Tibial nerve (tissue), 4 donors: ENCODE measurements around the gene BAIAP2. TPM values are rescaled to one million over a fixed set of nuclear protein-coding genes. Genes with fewer than 3 reads are reported as not detected.

Experiments used
- DNase-seq, 2 donors: peaks; one replicate each; pipeline ENCODE4 v3.0.0-alpha.2; 2019; ENCODE audit warnings: low spot score in 2 of 2
- H3K27ac ChIP-seq, 4 donors: fragments of 200-600 bp; sonication (generic) in 3 of 4; one replicate each; pipeline ENCODE4 v1.5.1; 2017 to 2019; ENCODE audit warnings: mild to moderate bottlenecking in 1 of 4
- H3K27me3 ChIP-seq, 2 donors: fragments of 200-600 bp; sonication (generic) in 1 of 2; one replicate each; pipeline versions ENCODE4 v1.5.1 to v1.6.0; 2017 to 2019
- H3K36me3 ChIP-seq, 3 donors: fragments of 200-600 bp; sonication (generic); one replicate each; pipeline ENCODE4 v1.5.1; 2018 to 2019
- H3K4me1 ChIP-seq, 4 donors: fragments of 200-600 bp; sonication (generic) in 3 of 4; one replicate each; pipeline ENCODE4 v1.5.1; 2017 to 2019
- H3K4me3 ChIP-seq, 4 donors: fragments of 200-600 bp; sonication (generic) in 3 of 4; one replicate each; pipeline ENCODE4 v1.5.1; 2017 to 2019; ENCODE audit warnings: mild to moderate bottlenecking in 1 of 4, moderate library complexity in 1 of 4
- H3K9me3 ChIP-seq, 4 donors: fragments of 200-600 bp; sonication (generic) in 3 of 4; one replicate each; pipeline ENCODE4 v1.5.1; 2017 to 2019
- EP300 ChIP-seq, 2 donors: sonication (generic); formaldehyde crosslinking; IDR thresholded peaks; one replicate each; pipeline ENCODE4 v1.6.1; 2017; ENCODE audit warnings: antibody characterized with exemption in 2 of 2, mild to moderate bottlenecking in 1 of 2
- POLR2A ChIP-seq, 2 donors: fragments of 450-650 bp; IDR thresholded peaks; one replicate each; pipeline ENCODE4 v1.6.1; 2017; ENCODE audit warnings: antibody characterized with exemption in 2 of 2, mild to moderate bottlenecking in 2 of 2, moderate library complexity in 2 of 2
- WGBS, 2 donors: methylation state at CpG; one replicate each; pipeline ENCODE4 v1.1.5; 2018; 5-methylcytosine and 5-hydroxymethylcytosine counted together
- total RNA-seq, 4 donors: library from RNA; depleted of rRNA; stranded (reverse); fragments of >200 nt; gene quantifications; one replicate each; pipeline ENCODE4 v1.1.0, GENCODE V29; 2016
- TF ChIP-seq, protein P1 (sequence below), 5 experiments: fragments of 200-600 bp in 3 of 5; fragments of 450-650 bp in 2 of 5; sonication (generic) in 3 of 5; IDR thresholded peaks; one replicate each; pipeline ENCODE4 v1.5.1; 2016 to 2019; ENCODE audit warnings: antibody characterized with exemption in 5 of 5, mild to moderate bottlenecking in 3 of 5, moderate library complexity in 2 of 5

The BAIAP2 gene
- total RNA-seq: 10 to 100 TPM; 49.5 to 81.2 (median 66.9) TPM

- Histone ChIP-seq H3K27ac (peak within 1 kb of the TSS; percentile 21 to 88 (median 69)), H3K27me3 (no peaks in the 10 kb centered on the region), H3K36me3 (peaks cover 0 to 21% (median 0%) of the 10 kb centered on the region in 3 donors), H3K9me3 (no peaks in the 10 kb centered on the region), H3K4me1 (peaks cover 0 to 70% (median 34%) of the 10 kb centered on the region in 4 donors), H3K4me3 (peak within 1 kb of the TSS; percentile 48 to 74 (median 60))
- TF ChIP-seq POLR2A (IDR thresholded peaks at IDR 0.05): peak; percentile 95
- TF ChIP-seq, protein P1, sequence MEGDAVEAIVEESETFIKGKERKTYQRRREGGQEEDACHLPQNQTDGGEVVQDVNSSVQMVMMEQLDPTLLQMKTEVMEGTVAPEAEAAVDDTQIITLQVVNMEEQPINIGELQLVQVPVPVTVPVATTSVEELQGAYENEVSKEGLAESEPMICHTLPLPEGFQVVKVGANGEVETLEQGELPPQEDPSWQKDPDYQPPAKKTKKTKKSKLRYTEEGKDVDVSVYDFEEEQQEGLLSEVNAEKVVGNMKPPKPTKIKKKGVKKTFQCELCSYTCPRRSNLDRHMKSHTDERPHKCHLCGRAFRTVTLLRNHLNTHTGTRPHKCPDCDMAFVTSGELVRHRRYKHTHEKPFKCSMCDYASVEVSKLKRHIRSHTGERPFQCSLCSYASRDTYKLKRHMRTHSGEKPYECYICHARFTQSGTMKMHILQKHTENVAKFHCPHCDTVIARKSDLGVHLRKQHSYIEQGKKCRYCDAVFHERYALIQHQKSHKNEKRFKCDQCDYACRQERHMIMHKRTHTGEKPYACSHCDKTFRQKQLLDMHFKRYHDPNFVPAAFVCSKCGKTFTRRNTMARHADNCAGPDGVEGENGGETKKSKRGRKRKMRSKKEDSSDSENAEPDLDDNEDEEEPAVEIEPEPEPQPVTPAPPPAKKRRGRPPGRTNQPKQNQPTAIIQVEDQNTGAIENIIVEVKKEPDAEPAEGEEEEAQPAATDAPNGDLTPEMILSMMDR (IDR thresholded peaks at IDR 0.05): peak in 2 of 5 experiments; percentile 32 to 36
- TF ChIP-seq EP300 (IDR thresholded peaks at IDR 0.05): peak; percentile 13 to 99
- 0 to 1% methylated on average over 4 to 38 of the region's 92 CpGs for WGBS, 2 donors
- peak; percentile 93 to 96 for DNase-seq
These were observed at the start of gene BAIAP2 for GRCh38 chr17:81034779-81035520. TSS of gene BAIAP2 (plus strand) at chr17:81035151. CDS start at chr17:81035255, 104 bp downstream.

- H3K4me1 ChIP-seq: peaks cover 0 to 22% (median 12%) of the 10 kb centered on the region in 4 donors
- H3K27ac ChIP-seq: no peak overlapping the region
- WGBS, 2 donors: 78 to 83% methylated on average over 7 of the region's 7 CpGs
These were observed 48.9 kb upstream of the BAIAP2 start for GRCh38 chr17:80986046-80986445.

GRCh38 chr17:80986816-80987475, 48.0 kb upstream of the BAIAP2 start:
- no peak for TF ChIP-seq POLR2A (IDR thresholded peaks at IDR 0.05)
- TF ChIP-seq, protein P1 (IDR thresholded peaks at IDR 0.05): no peak
- TF ChIP-seq EP300 (IDR thresholded peaks at IDR 0.05): no peak
- H3K27ac ChIP-seq: no peak overlapping the region
- WGBS, 2 donors: 64 to 66% methylated on average over 12 to 15 of the region's 18 CpGs
- H3K36me3 ChIP-seq: no peaks in the 10 kb centered on the region
- no peaks in the 10 kb centered on the region for H3K27me3 ChIP-seq
- no peak overlapping the region for H3K4me3 ChIP-seq
- H3K9me3 ChIP-seq: no peaks in the 10 kb centered on the region
- H3K4me1 ChIP-seq: peaks cover 0 to 21% (median 11%) of the 10 kb centered on the region in 4 donors
- DNase-seq: no peak

More at GRCh38 chr17:80986046-80986445, 48.9 kb upstream of the BAIAP2 start:
- no peak overlapping the region for H3K4me3 ChIP-seq
- H3K36me3 ChIP-seq: no peaks in the 10 kb centered on the region
- TF ChIP-seq EP300 (IDR thresholded peaks at IDR 0.05) (no peak), POLR2A (IDR thresholded peaks at IDR 0.05) (no peak)
- TF ChIP-seq, protein P1 (IDR thresholded peaks at IDR 0.05): no peak
- no peak for DNase-seq
- no peaks in the 10 kb centered on the region for H3K27me3 ChIP-seq
- H3K9me3 ChIP-seq: no peaks in the 10 kb centered on the region

- WGBS, 2 donors: 50 to 77% methylated on average over 2 to 16 of the region's 16 CpGs
- H3K4me1 ChIP-seq: peaks cover 0 to 28% (median 19%) of the 10 kb centered on the region in 4 donors
- H3K27ac ChIP-seq: peak overlapping the region in 1 of 4 donors; percentile 24
- H3K36me3 ChIP-seq: no peaks in the 10 kb centered on the region
- H3K9me3 ChIP-seq: no peaks in the 10 kb centered on the region
- no peaks in the 10 kb centered on the region for H3K27me3 ChIP-seq
- no peak for DNase-seq
- no peak overlapping the region for H3K4me3 ChIP-seq
- TF ChIP-seq POLR2A (IDR thresholded peaks at IDR 0.05): no peak
- TF ChIP-seq EP300 (IDR thresholded peaks at IDR 0.05): no peak
- TF ChIP-seq, protein P1 (IDR thresholded peaks at IDR 0.05): no peak
These were observed 47.0 kb upstream of the BAIAP2 start for GRCh38 chr17:80987941-80988461.

- no peaks in the 10 kb centered on the region for H3K9me3 ChIP-seq
- H3K36me3 ChIP-seq: peaks cover 0 to 13% (median 0%) of the 10 kb centered on the region in 3 donors
- no peaks in the 10 kb centered on the region for H3K27me3 ChIP-seq
- peaks cover 0 to 43% (median 27%) of the 10 kb centered on the region in 4 donors for H3K4me1 ChIP-seq
- 70 to 76% methylated on average over 11 of the region's 11 CpGs for WGBS, 2 donors
- no peak overlapping the region for H3K4me3 ChIP-seq
- no peak for DNase-seq
- H3K27ac ChIP-seq: no peak overlapping the region
- TF ChIP-seq POLR2A (IDR thresholded peaks at IDR 0.05) (no peak), EP300 (IDR thresholded peaks at IDR 0.05) (no peak)
- TF ChIP-seq, protein P1 (IDR thresholded peaks at IDR 0.05): no peak
These were observed 45.4 kb upstream of the BAIAP2 start for GRCh38 chr17:80989586-80989913.
